Activated naive CD8-positive, alpha-beta T cell treated with anti-CD3 and anti-CD28 coated beads, Interleukin-2, amount 10 ng/mL, durations not matched to agents 7 days and 5 days (primary cell): ENCODE data around the gene EEF1E1. TPM values are rescaled to one million over a fixed set of nuclear protein-coding genes. Genes with fewer than 3 reads are reported as not detected.

Source experiments
- ATAC-seq: fragments of 150-1000 bp; cut with Tn5 transposase; one replicate; pipeline ENCODE4 v1.10.0; 2021; ENCODE audit warnings: low read depth, moderate library complexity
- POLR2A ChIA-PET: fragments of 350-600 bp; sonication (Branson Sonifier 250); formaldehyde crosslinking; loops from one replicate; lab custom pipeline; 2021; ENCODE audit warnings: antibody characterized with exemption; lab: Charles Lee
- DNase-seq: peaks from one replicate; pipeline ENCODE4 v3.0.0; 2021
- H3K27ac Mint-ChIP-seq: one replicate; pipeline ENCODE4 v1.8.0; 2022; ENCODE audit warnings: mild to moderate bottlenecking, mixed read lengths
- H3K27me3 Mint-ChIP-seq: one replicate; pipeline ENCODE4 v1.8.0; 2022; ENCODE audit warnings: mild to moderate bottlenecking, moderate library complexity, mixed read lengths
- H3K36me3 Mint-ChIP-seq: one replicate; pipeline ENCODE4 v1.8.0; 2021; ENCODE audit warnings: mild to moderate bottlenecking, mixed read lengths
- H3K4me1 Mint-ChIP-seq: one replicate; pipeline ENCODE4 v1.8.0; 2021; ENCODE audit warnings: mixed read lengths
- H3K4me3 Mint-ChIP-seq: one replicate; pipeline ENCODE4 v1.8.0; 2022; ENCODE audit warnings: mild to moderate bottlenecking, moderate library complexity, mixed read lengths
- H3K9me3 Mint-ChIP-seq: one replicate; pipeline ENCODE4 v1.8.0; 2021; ENCODE audit warnings: mixed read lengths
- total RNA-seq, 2 experiments: library from RNA; stranded (reverse); gene quantifications; one replicate each; pipeline ENCODE4 v1.2.3, GENCODE V29; 2021

The EEF1E1 gene
- total RNA-seq, 2 experiments from 2014 or later = 26.0 to 26.7 TPM

DNA sequence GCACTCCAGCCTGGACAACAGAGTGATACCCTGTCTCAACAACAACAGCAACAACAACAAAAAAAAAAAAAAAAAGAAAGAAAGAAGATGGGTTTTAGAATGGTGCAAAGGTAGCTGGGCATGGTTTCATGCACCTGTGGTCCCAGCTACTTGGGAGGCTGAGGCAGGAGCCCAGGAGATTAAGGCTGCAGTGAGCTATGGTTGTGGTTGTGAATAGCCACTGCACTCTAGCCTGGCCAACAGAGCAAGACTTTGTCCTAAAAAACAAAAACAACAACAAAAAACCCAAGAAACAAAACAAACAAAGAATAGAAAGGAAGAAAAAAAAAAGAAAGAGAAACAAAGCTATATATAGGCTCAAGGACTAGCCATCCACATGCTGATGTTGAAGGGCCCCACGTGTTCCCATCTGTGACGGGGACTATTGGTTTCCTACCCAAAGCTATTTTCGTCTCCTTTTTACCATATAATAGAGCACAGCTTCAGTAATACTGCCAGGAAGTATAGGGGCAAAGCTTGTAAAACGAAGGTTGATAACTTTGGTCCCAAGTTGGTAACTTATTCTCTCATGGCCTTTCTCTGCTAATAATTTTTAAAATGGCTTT lies 7.9 kb upstream of the EEF1E1 start:
- H3K4me1 Mint-ChIP-seq = no peaks in the 10 kb centered on the region
- DNase-seq (no peak), ATAC-seq (no peak)
- peaks cover 22% of the 10 kb centered on the region for H3K27me3 Mint-ChIP-seq
- H3K9me3 Mint-ChIP-seq = peaks cover 1% of the 10 kb centered on the region
- H3K27ac Mint-ChIP-seq = no peak overlapping the region
- POLR2A ChIA-PET = no interaction called here
- H3K4me3 Mint-ChIP-seq = no peak overlapping the region
- no peaks in the 10 kb centered on the region for H3K36me3 Mint-ChIP-seq

DNA sequence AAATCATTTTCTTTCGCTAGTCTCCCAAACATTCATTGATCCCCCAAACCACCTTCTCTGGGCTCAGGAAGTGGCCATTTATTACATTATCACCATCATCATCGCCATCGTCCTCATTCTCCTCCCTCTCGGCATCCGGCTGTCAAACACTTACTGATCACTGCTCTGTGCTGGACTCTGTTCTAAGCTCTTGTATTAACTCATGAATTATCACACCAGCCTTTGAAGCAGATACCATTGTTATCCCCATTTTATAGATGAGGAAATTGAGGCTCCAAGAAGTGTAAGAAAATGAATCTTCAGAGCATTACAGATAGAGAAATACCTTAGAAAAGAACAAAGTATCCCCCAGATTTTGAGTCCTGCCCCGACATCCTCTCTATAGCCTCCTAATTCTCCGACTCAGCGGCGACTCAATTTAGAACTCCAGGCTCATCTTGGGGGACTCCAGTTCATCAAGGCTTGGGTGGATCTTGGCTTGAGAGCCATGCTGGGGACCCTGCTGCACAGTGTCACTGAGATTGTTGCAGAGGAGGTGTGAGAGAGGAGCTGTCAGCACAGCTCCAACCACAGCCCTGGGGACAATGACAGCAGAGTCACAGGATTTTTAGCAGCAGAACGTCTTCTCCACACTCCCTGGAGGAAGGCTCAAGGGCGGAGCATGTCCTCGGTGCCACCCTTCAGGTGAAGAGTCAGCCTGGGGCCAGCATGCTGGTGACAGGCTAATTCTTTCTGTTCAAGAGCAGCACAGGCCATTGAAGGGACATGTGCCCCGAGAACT lies 6.6 kb upstream of the EEF1E1 start:
- no peak for ATAC-seq
- no peak for DNase-seq
- Mint-ChIP-seq H3K9me3 (peaks cover 1% of the 10 kb centered on the region), H3K4me3 (no peak overlapping the region), H3K4me1 (no peaks in the 10 kb centered on the region), H3K27ac (no peak overlapping the region), H3K36me3 (no peaks in the 10 kb centered on the region), H3K27me3 (peaks cover 23% of the 10 kb centered on the region)
- POLR2A ChIA-PET = no interaction called here

DNA sequence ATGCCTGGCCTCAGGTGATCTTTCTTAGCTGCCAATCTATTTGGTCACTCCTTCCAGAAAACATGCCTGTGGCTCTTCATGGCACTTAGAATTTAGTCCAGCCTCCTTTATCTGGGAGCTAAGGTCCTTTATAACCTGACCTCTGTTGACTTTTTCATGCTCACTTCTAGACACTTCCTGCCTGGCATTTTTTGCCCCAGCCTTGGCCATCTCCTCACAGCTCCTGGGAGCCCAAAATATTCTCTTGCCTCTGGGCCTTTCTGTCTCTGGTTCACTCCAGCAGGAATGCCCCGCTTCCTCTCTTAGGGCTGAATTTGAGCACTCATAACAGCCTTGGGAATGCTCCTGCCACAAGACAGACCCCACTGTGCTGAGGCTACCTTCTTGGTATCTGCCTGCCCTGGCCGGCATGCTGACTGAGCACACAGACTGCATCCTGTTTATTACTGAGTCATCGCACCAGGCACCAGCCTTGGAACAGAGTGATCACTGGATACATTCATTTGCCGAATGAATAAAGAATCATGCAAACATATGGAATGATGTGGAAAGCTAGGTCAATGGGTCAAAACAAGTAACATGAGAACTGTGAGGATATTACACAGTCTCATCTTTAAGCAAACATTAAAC lies 5.8 kb upstream of the EEF1E1 start:
- H3K27ac Mint-ChIP-seq = no peak overlapping the region
- H3K36me3 Mint-ChIP-seq = no peaks in the 10 kb centered on the region
- H3K4me1 Mint-ChIP-seq = no peaks in the 10 kb centered on the region
- POLR2A ChIA-PET = no interaction called here
- DNase-seq (no peak), ATAC-seq (no peak)
- H3K4me3 Mint-ChIP-seq = no peak overlapping the region
- peaks cover 1% of the 10 kb centered on the region for H3K9me3 Mint-ChIP-seq
- H3K27me3 Mint-ChIP-seq = peaks cover 22% of the 10 kb centered on the region

DNA sequence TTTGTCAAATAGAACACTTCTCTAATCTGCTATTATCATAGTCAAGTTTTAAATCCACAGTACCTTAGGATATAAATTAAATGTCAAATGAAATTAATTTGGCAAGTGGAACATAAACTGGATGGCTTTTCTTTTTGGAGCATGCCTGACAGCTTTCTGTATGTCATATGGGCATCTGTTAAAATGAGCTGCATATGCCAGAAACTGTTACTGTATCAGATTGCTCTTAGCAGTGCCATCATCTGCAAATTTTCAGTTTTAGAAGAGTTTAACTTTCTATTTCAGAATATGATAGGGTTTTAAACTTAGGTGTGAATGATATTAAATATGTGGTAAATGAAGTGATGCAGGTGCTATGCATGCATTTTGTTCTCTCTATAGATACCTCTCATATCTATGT lies 3.4 kb upstream of the EEF1E1 start:
- no peaks in the 10 kb centered on the region for H3K36me3 Mint-ChIP-seq
- H3K27me3 Mint-ChIP-seq = peaks cover 18% of the 10 kb centered on the region
- H3K4me3 Mint-ChIP-seq = no peak overlapping the region
- H3K27ac Mint-ChIP-seq = no peak overlapping the region
- POLR2A ChIA-PET = no interaction called here
- H3K9me3 Mint-ChIP-seq = peaks cover 1% of the 10 kb centered on the region
- ATAC-seq (no peak), DNase-seq (no peak)
- H3K4me1 Mint-ChIP-seq = peaks cover 13% of the 10 kb centered on the region

DNA sequence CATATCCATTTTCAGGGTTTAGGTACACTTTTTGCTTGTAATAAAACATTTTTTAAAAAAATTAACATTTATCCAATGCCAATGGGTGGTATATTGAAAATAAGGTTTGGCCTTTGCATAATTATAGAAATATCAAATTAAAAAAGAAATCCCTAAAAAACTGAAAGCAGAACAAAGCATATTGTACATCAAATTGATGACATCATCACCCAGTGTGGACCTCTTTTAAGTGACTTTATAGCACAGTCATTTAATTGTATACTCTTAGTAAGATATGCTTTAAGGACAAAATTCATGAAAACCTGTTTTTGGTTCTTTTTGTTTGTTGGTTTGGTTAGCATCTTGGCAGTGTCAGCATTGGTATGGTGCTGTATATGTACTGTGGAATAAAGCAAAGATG lies 1.4 kb upstream of the EEF1E1 start:
- H3K4me1 Mint-ChIP-seq = peaks cover 27% of the 10 kb centered on the region
- H3K4me3 Mint-ChIP-seq = no peak overlapping the region
- POLR2A ChIA-PET = no interaction called here
- DNase-seq (no peak), ATAC-seq (no peak)
- no peak overlapping the region for H3K27ac Mint-ChIP-seq
- peaks cover 15% of the 10 kb centered on the region for H3K27me3 Mint-ChIP-seq
- peaks cover 3% of the 10 kb centered on the region for H3K36me3 Mint-ChIP-seq
- peaks cover 1% of the 10 kb centered on the region for H3K9me3 Mint-ChIP-seq

DNA sequence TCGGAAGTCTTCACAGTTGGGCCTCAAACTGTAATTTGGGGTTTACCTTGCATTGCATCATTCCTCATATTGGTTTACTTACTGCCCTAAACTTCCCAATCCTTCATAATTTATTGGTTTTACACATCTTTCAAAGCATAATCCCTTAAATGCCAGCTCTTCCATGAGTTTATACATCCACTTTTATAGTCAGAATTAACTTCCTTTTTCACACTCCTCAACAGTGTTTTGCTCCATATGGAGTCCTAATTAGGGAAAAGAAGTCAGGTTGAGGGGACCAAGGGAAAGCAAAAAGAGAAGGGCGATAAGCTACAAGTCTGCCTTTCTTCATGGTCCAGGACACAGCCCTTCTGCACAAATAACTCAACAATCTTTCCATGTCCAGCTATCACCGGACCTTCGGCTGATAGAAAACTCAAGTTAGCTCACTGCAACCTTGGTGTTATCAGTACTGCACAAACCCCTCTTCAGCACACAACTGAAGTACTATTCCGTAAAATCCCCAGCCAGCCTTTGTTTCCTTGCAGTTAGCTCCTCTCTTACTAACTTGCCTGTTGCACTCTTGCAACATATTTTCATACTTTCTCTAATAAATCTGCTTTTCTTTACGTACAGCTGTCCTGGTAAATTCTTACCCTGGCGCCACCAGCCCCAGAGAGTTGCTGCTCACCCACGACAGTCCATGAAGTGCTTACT lies 2.0 kb downstream of the EEF1E1 start:
- DNase-seq = no peak
- no peak overlapping the region for H3K4me3 Mint-ChIP-seq
- peak overlapping the region; percentile 34 for H3K27ac Mint-ChIP-seq
- peaks cover 3% of the 10 kb centered on the region for H3K27me3 Mint-ChIP-seq
- no peak for ATAC-seq
- peaks cover 17% of the 10 kb centered on the region for H3K36me3 Mint-ChIP-seq
- H3K4me1 Mint-ChIP-seq = peaks cover 27% of the 10 kb centered on the region
- no peaks in the 10 kb centered on the region for H3K9me3 Mint-ChIP-seq
- POLR2A ChIA-PET = interaction anchor here (3.2 kb wide), 1 partner anchor 36 kb away, joined by 35 read pairs; the partner anchor contains the start of gene BLOC1S5

DNA sequence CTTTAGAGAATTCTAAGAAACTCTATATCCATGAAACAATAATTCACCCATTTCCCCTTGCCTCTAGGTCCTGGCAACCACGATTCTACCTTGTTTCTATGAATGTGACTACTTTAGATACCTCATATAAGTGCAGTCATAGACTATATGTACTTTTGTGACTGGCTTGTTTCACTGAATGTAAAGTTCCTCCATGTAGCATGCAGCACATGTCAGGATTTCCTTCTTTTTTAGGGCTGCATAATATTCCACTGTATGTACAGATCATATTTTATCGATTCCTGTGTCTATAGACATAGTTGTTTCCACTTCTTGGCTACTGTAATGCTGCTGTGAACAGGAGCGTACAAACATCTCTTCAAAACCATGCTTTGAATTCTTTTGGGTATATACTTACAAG lies 11.7 kb downstream of the EEF1E1 start:
- peaks cover 3% of the 10 kb centered on the region for H3K4me1 Mint-ChIP-seq
- H3K27ac Mint-ChIP-seq = no peak overlapping the region
- peaks cover 77% of the 10 kb centered on the region for H3K36me3 Mint-ChIP-seq
- no peaks in the 10 kb centered on the region for H3K27me3 Mint-ChIP-seq
- ATAC-seq (no peak), DNase-seq (no peak)
- POLR2A ChIA-PET = no interaction called here
- peaks cover 11% of the 10 kb centered on the region for H3K9me3 Mint-ChIP-seq
- no peak overlapping the region for H3K4me3 Mint-ChIP-seq

DNA sequence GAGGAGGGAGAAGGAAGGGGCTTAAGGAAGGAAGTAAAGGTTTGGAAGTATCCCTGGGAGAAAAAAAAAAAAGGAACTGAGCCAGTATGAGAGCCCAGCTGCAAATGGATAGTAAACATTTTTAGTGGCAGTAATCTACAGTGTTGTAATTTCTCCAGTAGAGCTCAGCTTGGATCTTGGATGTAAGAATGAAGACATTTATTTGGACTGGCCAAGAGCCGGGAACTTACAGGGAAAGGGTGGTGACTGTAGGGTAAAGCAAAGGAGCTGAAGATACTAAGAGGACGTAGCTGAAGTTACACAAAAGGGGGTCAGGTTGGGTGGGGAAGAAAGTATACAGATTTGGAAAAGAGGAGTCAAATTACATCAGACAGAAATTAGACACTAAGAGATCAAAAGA lies 13.5 kb downstream of the EEF1E1 start:
- Mint-ChIP-seq H3K27me3 (no peaks in the 10 kb centered on the region), H3K4me3 (no peak overlapping the region), H3K36me3 (peaks cover 64% of the 10 kb centered on the region), H3K27ac (peak overlapping the region; percentile 39), H3K9me3 (peaks cover 11% of the 10 kb centered on the region), H3K4me1 (peaks cover 3% of the 10 kb centered on the region)
- no peak for DNase-seq
- ATAC-seq = no peak
- POLR2A ChIA-PET = interaction anchor here (1.1 kb wide), 1 partner anchor 14 kb away, joined by 3 read pairs; the partner anchor contains the start of gene EEF1E1

DNA sequence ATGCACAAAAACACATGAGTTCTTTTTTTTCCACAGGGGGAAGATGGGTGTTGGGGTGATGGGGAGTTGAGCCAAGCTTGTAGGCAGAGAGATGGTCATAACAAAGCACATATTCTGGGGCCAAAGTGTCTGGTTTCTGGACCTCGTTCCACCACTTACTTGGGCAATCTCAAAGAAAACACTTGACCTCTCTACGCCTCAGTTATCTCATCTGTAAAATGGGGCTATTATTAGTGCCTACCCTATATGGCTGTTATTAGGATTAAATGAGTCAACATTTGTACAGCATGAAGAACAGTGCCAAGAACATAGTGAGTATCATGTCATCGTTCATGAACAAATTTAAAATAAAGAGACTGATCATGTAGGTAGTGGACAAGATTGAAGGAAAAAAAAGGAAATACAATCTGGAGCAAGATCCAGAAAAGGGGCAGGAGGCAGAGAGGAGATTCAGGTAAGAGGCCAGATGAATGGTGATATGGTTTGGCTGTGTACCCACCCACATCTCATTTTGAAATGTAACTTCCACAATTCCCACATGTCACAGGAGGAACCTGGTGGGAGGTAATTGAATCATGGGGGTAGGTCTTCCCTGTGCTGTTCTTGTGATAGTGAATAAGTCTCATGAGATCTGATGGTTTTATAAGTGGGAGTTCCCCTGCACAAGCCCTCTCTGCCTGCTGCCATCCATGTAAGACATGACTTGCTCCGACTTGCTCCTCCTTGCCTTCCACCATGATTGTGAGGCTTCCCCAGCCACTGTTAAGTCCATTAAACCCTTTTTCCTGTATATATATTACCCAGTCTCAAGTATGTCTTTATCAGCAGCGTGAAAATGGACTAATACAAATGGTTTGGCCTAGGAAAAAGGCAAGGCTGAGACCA lies 14.2 kb downstream of the EEF1E1 start:
- H3K9me3 Mint-ChIP-seq = peaks cover 11% of the 10 kb centered on the region
- ATAC-seq (no peak), DNase-seq (no peak)
- peak overlapping the region; percentile 36 for H3K27ac Mint-ChIP-seq
- no peak overlapping the region for H3K4me3 Mint-ChIP-seq
- POLR2A ChIA-PET = interaction anchor here (1.1 kb wide), 1 partner anchor 14 kb away, joined by 3 read pairs; the partner anchor contains the start of gene EEF1E1
- peaks cover 59% of the 10 kb centered on the region for H3K36me3 Mint-ChIP-seq
- peaks cover 3% of the 10 kb centered on the region for H3K4me1 Mint-ChIP-seq
- H3K27me3 Mint-ChIP-seq = no peaks in the 10 kb centered on the region

DNA sequence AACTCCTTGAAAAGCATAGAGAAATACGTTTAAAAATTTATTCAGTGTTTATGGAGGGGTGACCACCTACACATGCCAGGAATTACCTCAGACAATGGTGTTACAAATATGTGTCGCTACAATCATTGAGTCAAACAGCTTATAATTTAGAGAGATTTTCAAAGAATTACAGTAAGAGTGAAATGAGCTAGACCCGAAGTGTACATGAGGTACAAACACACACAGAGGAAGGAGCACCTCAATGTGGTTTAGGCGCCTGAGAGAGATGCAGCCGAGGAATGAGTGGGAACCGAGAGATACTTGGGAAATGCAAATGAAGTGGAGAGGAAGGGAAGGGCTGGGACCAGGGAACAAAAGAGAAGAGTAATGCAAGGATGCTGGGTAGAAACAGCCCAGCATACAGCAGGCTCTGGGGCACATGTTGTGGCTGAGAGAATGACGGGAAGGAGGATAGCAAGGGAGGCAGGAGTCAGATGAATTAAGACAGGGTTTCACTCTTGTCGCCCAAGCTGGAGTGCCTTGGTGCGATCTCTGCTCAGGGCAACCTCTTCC lies 15.5 kb downstream of the EEF1E1 start:
- H3K27ac Mint-ChIP-seq = peak overlapping the region; percentile 35
- H3K4me3 Mint-ChIP-seq = no peak overlapping the region
- peaks cover 5% of the 10 kb centered on the region for H3K4me1 Mint-ChIP-seq
- H3K36me3 Mint-ChIP-seq = peaks cover 53% of the 10 kb centered on the region
- POLR2A ChIA-PET = no interaction called here
- no peak for ATAC-seq
- H3K9me3 Mint-ChIP-seq = peaks cover 11% of the 10 kb centered on the region
- H3K27me3 Mint-ChIP-seq = no peaks in the 10 kb centered on the region
- no peak for DNase-seq

DNA sequence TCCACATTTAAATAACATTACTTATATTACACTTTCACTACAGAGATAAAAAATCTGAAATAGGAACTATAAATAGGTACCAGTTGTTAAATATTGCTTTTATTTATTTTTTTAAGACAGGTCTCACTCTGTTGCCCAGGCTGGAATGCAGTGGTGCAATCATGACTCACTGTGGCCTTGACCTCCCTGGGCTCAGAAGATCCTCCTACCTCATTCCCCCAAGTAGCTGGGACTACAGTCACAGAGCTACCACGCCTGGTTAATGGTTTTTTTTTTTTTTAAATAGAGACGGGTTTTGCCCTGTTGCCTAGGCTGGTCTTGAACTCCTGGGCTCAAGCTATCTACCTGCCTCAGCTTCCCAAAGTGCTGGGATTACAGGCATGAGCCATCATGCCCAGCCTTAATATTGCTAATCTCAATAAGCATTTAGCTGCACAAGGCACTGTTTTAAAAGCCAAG lies 17.3 kb downstream of the EEF1E1 start:
- DNase-seq (no peak), ATAC-seq (no peak)
- no peak overlapping the region for H3K4me3 Mint-ChIP-seq
- peaks cover 45% of the 10 kb centered on the region for H3K36me3 Mint-ChIP-seq
- H3K4me1 Mint-ChIP-seq = peaks cover 7% of the 10 kb centered on the region
- H3K9me3 Mint-ChIP-seq = peaks cover 11% of the 10 kb centered on the region
- no peak overlapping the region for H3K27ac Mint-ChIP-seq
- H3K27me3 Mint-ChIP-seq = no peaks in the 10 kb centered on the region
- POLR2A ChIA-PET = no interaction called here

DNA sequence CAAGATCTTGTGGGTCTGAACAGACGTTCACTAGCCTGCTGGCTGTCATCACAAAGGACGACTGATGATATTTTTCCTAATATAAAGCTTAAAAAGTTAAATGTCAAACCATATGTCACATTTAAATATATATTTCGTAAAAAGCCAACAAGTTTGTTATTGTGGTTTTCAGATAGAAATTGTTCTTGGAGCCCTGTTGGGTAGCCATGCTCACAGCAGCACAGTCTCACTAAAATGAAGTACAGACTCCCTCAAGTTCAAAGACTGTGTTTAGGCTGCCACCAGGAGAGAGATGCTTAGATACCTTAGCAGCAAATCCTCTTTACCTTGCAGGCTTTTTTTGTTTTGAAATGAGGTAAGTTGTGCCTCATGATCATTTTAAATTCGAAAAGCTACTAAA lies 17.8 kb downstream of the EEF1E1 start:
- Mint-ChIP-seq H3K9me3 (peaks cover 10% of the 10 kb centered on the region), H3K4me3 (no peak overlapping the region), H3K27ac (no peak overlapping the region), H3K27me3 (no peaks in the 10 kb centered on the region), H3K36me3 (peaks cover 46% of the 10 kb centered on the region), H3K4me1 (peaks cover 7% of the 10 kb centered on the region)
- no peak for DNase-seq
- POLR2A ChIA-PET = no interaction called here
- ATAC-seq = no peak
